K562 (cell line): ENCODE results near the gene METAP1D. TPM values are rescaled to one million over a fixed set of nuclear protein-coding genes. Genes with fewer than 3 reads are reported as not detected.

ENCODE experiments used
- ID3 ChIP-seq, 2 experiments: fragments of 250-450 bp in 1 of 2; fragments of 450-650 bp in 1 of 2; sonication (Bioruptor Pico) in 1 of 2; IDR thresholded peaks; 2 replicates each; pipeline versions ENCODE4 v1.6.1 to v1.8.0; 2016 to 2021; ENCODE audit warnings: mild to moderate bottlenecking in 2 of 2, moderate library complexity in 2 of 2, missing compliant biosample characterization in 1 of 2, missing genetic modification characterization in 1 of 2
- NFE2 ChIP-seq: IDR thresholded peaks from 2 replicates; pipeline ENCODE4 v1.6.1; 2014; ENCODE audit warnings: antibody characterized with exemption, low read depth
- RERE ChIP-seq: sonication (generic); formaldehyde crosslinking; IDR thresholded peaks from 2 replicates; pipeline ENCODE4 v1.8.0; 2023; ENCODE audit warnings: missing genetic modification reagents, mild to moderate bottlenecking, borderline replicate concordance
- ZBTB8A ChIP-seq: fragments of 450-650 bp; IDR thresholded peaks from 2 replicates; pipeline ENCODE4 v1.6.1; 2018; ENCODE audit warnings: mild to moderate bottlenecking, moderate library complexity; ENCODE audit not compliant: partially characterized antibody
- ZNF318 ChIP-seq, 2 experiments: fragments of 450-650 bp; IDR thresholded peaks; 2 replicates each; pipeline ENCODE4 v1.6.1; 2016; ENCODE audit warnings: mild to moderate bottlenecking in 2 of 2, borderline replicate concordance in 1 of 2, low read depth in 1 of 2, moderate library complexity in 1 of 2
- polyA plus RNA-seq, 8 experiments: library from polyadenylated mRNA; depleted of rRNA in 4 of 8; stranded (reverse) in 5 of 8; unstranded in 3 of 8; fragments of >200 nt; fragmentation: Nextera tagmentation in 2 of 8; fragmentation: Illumina TruSeq in 1 of 8; extraction: Ambion mirVana in 2 of 8; extraction: Trizol in 1 of 8; gene quantifications; 2 replicates each; pipeline versions ENCODE4 v1.2.1 to v1.2.3, GENCODE V29; 2011 to 2014; ENCODE audit warnings: inconsistent platforms in 1 of 8, missing spikeins in 1 of 8
- total RNA-seq, 7 experiments: library from RNA; depleted of rRNA in 6 of 7; stranded (reverse); fragments of >200 nt in 6 of 7; fragmentation: Illumina TruSeq in 2 of 7; extraction: Trizol in 2 of 7; gene quantifications; 2 replicates each; pipeline versions ENCODE4 v1.2.1 to v1.2.3, GENCODE V29; 2011 to 2021; ENCODE audit warnings: low replicate concordance in 1 of 7

METAP1D gene
- total and polyA plus RNA-seq, 9 of the 15 experiments (the other 6 are each of a cell fraction or from before 2014, with no cell fraction given): 8.0 to 23.4 (median 15.7) TPM

GRCh38 chr2:172099472-172100079, 99.8 kb downstream of the METAP1D start (continued):
- no peak for TF ChIP-seq ZNF318 (IDR thresholded peaks at IDR 0.05; ENCODE audit: borderline replicate concordance in 1 of 2, low read depth in 1 of 2)
- TF ChIP-seq RERE (CRISPR knock-in tag): no peak
- TF ChIP-seq NFE2: no peak
- TF ChIP-seq ZBTB8A: no peak
- no peak for TF ChIP-seq ID3 (CRISPR knock-in tag; IDR thresholded peaks at IDR 0.05)
- no peak for TF ChIP-seq ID3 (tag; IDR thresholded peaks at IDR 0.05)
